ENCODE results near the gene TPX2. TPM values are rescaled to one million over a fixed set of nuclear protein-coding genes. Genes with fewer than 3 reads are reported as not detected.

The TPX2 gene
- total and polyA plus RNA-seq, 10 of the 15 experiments (the other 5 are each of a cell fraction or from before 2014, with no cell fraction given) = 29.7 to 144 (median 89.0) TPM

DNA sequence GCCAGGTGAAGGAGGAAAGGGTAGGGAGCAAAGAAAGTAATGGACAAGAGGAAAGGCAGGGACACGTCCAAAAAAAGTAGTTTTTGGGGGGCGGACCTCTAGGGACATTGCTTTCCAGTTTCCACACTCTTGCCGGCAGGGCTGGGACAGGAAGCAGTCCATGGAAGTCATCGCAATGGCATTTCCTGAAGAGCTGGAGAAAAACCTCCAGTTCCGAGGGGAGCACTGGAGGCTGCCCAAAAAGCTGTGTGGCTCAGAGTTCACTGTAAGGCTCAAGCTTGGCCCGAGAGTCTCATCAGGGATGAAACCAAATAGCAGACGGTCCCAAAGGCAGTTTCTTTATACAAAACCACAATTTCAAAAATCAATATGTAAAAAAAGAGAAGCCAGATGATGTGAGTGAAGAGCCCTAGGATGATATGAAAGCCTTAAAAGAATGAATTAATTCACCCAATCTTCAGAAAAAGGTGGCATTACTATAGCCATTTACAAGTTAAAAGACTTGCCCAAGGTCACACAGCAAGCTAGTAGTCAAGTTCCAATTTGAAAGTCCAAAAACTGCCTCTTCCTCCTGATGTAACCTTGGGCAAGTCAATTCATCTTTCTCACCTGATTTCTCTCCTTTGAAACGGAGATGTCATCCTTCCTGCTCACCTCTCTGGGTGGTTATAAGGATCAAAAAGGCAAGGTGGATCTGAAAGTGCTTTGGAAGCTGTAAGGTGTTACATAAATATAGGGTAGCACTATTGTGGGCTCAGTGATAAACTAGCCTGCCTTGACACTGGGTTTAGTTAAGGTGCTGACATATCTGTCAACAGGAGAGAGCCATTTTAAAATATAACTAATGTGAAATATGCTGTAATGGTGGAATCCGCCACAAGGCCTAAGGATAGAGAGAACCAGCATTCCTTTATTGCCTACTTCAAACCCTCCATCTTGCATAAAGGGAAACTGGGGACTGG lies 25.5 kb upstream of the TPX2 start:
- no peak overlapping the region for H3K9ac ChIP-seq (ENCODE audit: control insufficient read depth, insufficient read depth, low read length)
- ChIA-PET POLR2A (interaction anchor here (0.7 to 2.1 kb wide), 4 partner anchors 10 to 29 kb away, joined by 3 to 8 read pairs (median 6); partner anchors contain the start of gene BCL2L1), RAD21 (ENCODE audit: unreplicated experiment) (interaction anchor here (0.7 to 2.8 kb wide), 7 partner anchors 8 to 53 kb away, joined by 3 to 25 read pairs (median 4); no protein-coding TSS in a partner anchor), SMC1A (ENCODE audit: uncharacterized antibody, unreplicated experiment) (interaction anchor here (0.8 to 2.2 kb wide), 5 partner anchors 10 to 29 kb away, joined by 3 to 6 read pairs (median 5); no protein-coding TSS in a partner anchor), CTCF (interaction anchor here (1.3 to 25.1 kb wide), 5 partner anchors 7 to 145 kb away, joined by 3 to 531 read pairs (median 8); partner anchors contain the start of gene BCL2L1)
- H3K4me2 ChIP-seq (ENCODE audit: control insufficient read depth, insufficient read depth) = peak overlapping the region; percentile 28
- ATAC-seq (no peak), FAIRE-seq (no peak), DNase-seq (ENCODE audit: low read depth, low spot score) (no peak)
- H3K27ac ChIP-seq (ENCODE audit: control insufficient read depth, insufficient read depth) = no peak overlapping the region
- no peak overlapping the region for H2AFZ ChIP-seq (ENCODE audit: control insufficient read depth, low read depth, low read length)
- no peak overlapping the region for H3K4me3 ChIP-seq
- peaks cover 77% of the 10 kb centered on the region for H3K79me2 ChIP-seq (ENCODE audit: control insufficient read depth, insufficient read depth, low read length)
- TF ChIP-seq STAT3 (IDR thresholded peaks at IDR 0.05; ENCODE audit: low read depth, low read length) (no peak), RCOR1 (conservative IDR thresholded peaks at IDR 0.05; ENCODE audit: low read depth, low read length) (no peak), RAD21 (IDR thresholded peaks at IDR 0.05; ENCODE audit: insufficient read depth, low read depth, low read length) (no peak), PAX8 (IDR thresholded peaks at IDR 0.05) (no peak), FOXK2 (IDR thresholded peaks at IDR 0.05) (no peak), EED (IDR thresholded peaks at IDR 0.05; ENCODE audit: low read depth) (no peak), NBN (IDR thresholded peaks at IDR 0.05) (no peak), FOS (IDR thresholded peaks at IDR 0.05; ENCODE audit: borderline replicate concordance, extremely low read depth, insufficient read length) (no peak), ZBED1 (IDR thresholded peaks at IDR 0.05; ENCODE audit: borderline replicate concordance) (no peak)
- TF ChIP-seq, protein P1, sequence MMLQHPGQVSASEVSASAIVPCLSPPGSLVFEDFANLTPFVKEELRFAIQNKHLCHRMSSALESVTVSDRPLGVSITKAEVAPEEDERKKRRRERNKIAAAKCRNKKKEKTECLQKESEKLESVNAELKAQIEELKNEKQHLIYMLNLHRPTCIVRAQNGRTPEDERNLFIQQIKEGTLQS (IDR thresholded peaks at IDR 0.05; ENCODE audit: borderline replicate concordance, extremely low read depth, low read depth, low read length) = no peak
- in situ Hi-C loops (cut with MboI) = no loop called here
- WGBS (ENCODE audit: insufficient coverage, insufficient replicate concordance, low lambda C conversion rate, missing lambda C conversion rate) = 76% methylated on average over 9 of the region's 9 CpGs
- H3K36me3 ChIP-seq (ENCODE audit: control insufficient read depth in 2 of 2, insufficient read depth in 2 of 2, low read length in 1 of 2) = peaks cover 6 to 9% of the 10 kb centered on the region in 2 experiments
- no peaks in the 10 kb centered on the region for H3K9me3 ChIP-seq (replicated peaks; ENCODE audit: control insufficient read depth, insufficient read depth, low read length)
- intact Hi-C loops (cut with micrococcal nuclease; ENCODE audit: unreplicated experiment) = no loop called here
- H3K27me3 ChIP-seq (replicated peaks in 1 of 2; ENCODE audit: control insufficient read depth in 2 of 2, insufficient read depth in 2 of 2, low read length in 1 of 2) = no peaks in the 10 kb centered on the region
- BruUV-seq (replicated peaks) = no TSS peak
- H4K20me1 ChIP-seq (ENCODE audit: control insufficient read depth, insufficient read depth) = no peaks in the 10 kb centered on the region
- H3K4me1 ChIP-seq (ENCODE audit: control insufficient read depth, insufficient read depth, low read length) = peaks cover 31% of the 10 kb centered on the region
